IMR-90 (cell line): Measurements from ENCODE around the gene TSPAN32. TPM values are rescaled to one million over a fixed set of nuclear protein-coding genes. Genes with fewer than 3 reads are reported as not detected.

Experiments used
- ATAC-seq: fragments of 200-7000 bp; cut with Tn5 transposase; 2 replicates; pipeline ENCODE4 v1.9.1; 2020; ENCODE audit warnings: low read depth, mild to moderate bottlenecking, moderate library complexity
- BruUV-seq: library from RNA; stranded (reverse); fragments of 400-500 nt; replicated peaks from 2 replicates; lab custom pipeline; 2021; lab: Mats Ljungman, UMichigan
- CTCF ChIA-PET: fragments of 300-600 bp; formaldehyde crosslinking; extraction: SDS; loops from one replicate; lab custom pipeline; 2021; ENCODE audit warnings: antibody characterized with exemption; lab: Yijun Ruan, JAX
- POLR2A ChIA-PET: fragments of 300-600 bp; sonication (Branson Sonifier 250); formaldehyde crosslinking; loops from one replicate; lab custom pipeline; 2022; ENCODE audit warnings: antibody characterized with exemption; ENCODE audit not compliant: unreplicated experiment; lab: Charles Lee
- DNase-seq: peaks from one replicate; pipeline ENCODE4 v3.0.0; 2013
- H2AFZ ChIP-seq: replicated peaks from 2 replicates; pipeline ENCODE3; 2013; ENCODE audit warnings: low read length, mild to moderate bottlenecking; ENCODE audit not compliant: poor library complexity
- H2AK5ac ChIP-seq: 2 replicates; pipeline ENCODE4 v1.6.1; 2013; ENCODE audit warnings: low read depth, low read length, inconsistent platforms
- H2AK9ac ChIP-seq: replicated peaks from 2 replicates; pipeline ENCODE3; 2013; ENCODE audit warnings: mild to moderate bottlenecking, low read depth, low read length, moderate library complexity; ENCODE audit not compliant: poor library complexity
- H2BK120ac ChIP-seq: 2 replicates; pipeline ENCODE4 v1.6.1; 2013; ENCODE audit warnings: low read depth, low read length, inconsistent platforms
- H2BK15ac ChIP-seq: 3 replicates; pipeline ENCODE4 v1.6.1; 2013; ENCODE audit warnings: low read depth, low read length, inconsistent platforms
- H2BK20ac ChIP-seq: 2 replicates; pipeline ENCODE4 v1.6.1; 2013; ENCODE audit warnings: low read depth, mild to moderate bottlenecking, inconsistent platforms, low read length, moderate library complexity
- H2BK5ac ChIP-seq: 2 replicates; pipeline ENCODE4 v1.6.1; 2013; ENCODE audit warnings: mild to moderate bottlenecking, low read depth, low read length, inconsistent platforms; ENCODE audit not compliant: poor library complexity, severe bottlenecking
- H3K14ac ChIP-seq: replicated peaks from 2 replicates; pipeline ENCODE4 v1.6.1; 2013; ENCODE audit warnings: low read depth, low read length, inconsistent platforms
- H3K18ac ChIP-seq: 2 replicates; pipeline ENCODE4 v1.6.1; 2013; ENCODE audit warnings: low read depth, low read length, control low read depth
- H3K23ac ChIP-seq: 2 replicates; pipeline ENCODE4 v1.6.1; 2013; ENCODE audit warnings: low read depth, low read length, inconsistent platforms
- H3K27ac ChIP-seq: 2 replicates; pipeline ENCODE4 v1.5.1; 2013; ENCODE audit warnings: mild to moderate bottlenecking, control low read depth, low read length; ENCODE audit not compliant: insufficient read depth
- H3K27me3 ChIP-seq: 2 replicates; pipeline ENCODE4 v1.6.1; 2013; ENCODE audit warnings: low read length; ENCODE audit not compliant: control insufficient read depth, insufficient read depth
- H3K36me3 ChIP-seq: 2 replicates; pipeline ENCODE4 v1.6.1; 2013; ENCODE audit warnings: low read length, mixed read lengths; ENCODE audit not compliant: control insufficient read depth, insufficient read depth
- H3K4ac ChIP-seq: 2 replicates; pipeline ENCODE4 v1.6.1; 2013; ENCODE audit warnings: low read depth, low read length, inconsistent platforms
- H3K4me1 ChIP-seq: 2 replicates; pipeline ENCODE4 v1.6.1; 2013; ENCODE audit warnings: low read length, mixed read lengths; ENCODE audit not compliant: control insufficient read depth, insufficient read depth
- H3K4me2 ChIP-seq: 2 replicates; pipeline ENCODE4 v1.6.1; 2013; ENCODE audit warnings: low read depth, mild to moderate bottlenecking, control low read depth, low read length, moderate library complexity
- H3K4me3 ChIP-seq: 2 replicates; pipeline ENCODE4 v1.5.1; 2013; ENCODE audit warnings: low read depth, mild to moderate bottlenecking, control low read depth, low read length, moderate library complexity; ENCODE audit not compliant: insufficient read depth
- H3K56ac ChIP-seq: 2 replicates; pipeline ENCODE4 v1.6.1; 2013; ENCODE audit warnings: low read length, inconsistent platforms; ENCODE audit not compliant: insufficient read depth; ENCODE audit errors: extremely low read depth
- H3K79me1 ChIP-seq, 2 experiments: 2 replicates each; pipeline ENCODE4 v1.6.1; 2013; ENCODE audit warnings: low read length in 2 of 2, inconsistent platforms in 1 of 2, low read depth in 1 of 2
- H3K9ac ChIP-seq: 2 replicates; pipeline ENCODE4 v1.6.1; 2013; ENCODE audit warnings: low read depth, low read length, control low read depth
- H3K9me1 ChIP-seq: 2 replicates; pipeline ENCODE4 v1.6.1; 2013; ENCODE audit warnings: low read length, inconsistent platforms; ENCODE audit not compliant: insufficient read depth
- H3K9me3 ChIP-seq: 2 replicates; pipeline ENCODE4 v1.6.1; 2013; ENCODE audit warnings: low read length; ENCODE audit not compliant: control insufficient read depth, insufficient read depth
- H4K20me1 ChIP-seq: 2 replicates; pipeline ENCODE4 v1.6.1; 2013; ENCODE audit warnings: low read length, inconsistent platforms; ENCODE audit not compliant: insufficient read depth
- H4K5ac ChIP-seq: 2 replicates; pipeline ENCODE4 v1.6.1; 2013; ENCODE audit warnings: mild to moderate bottlenecking, low read depth, low read length, control low read depth
- H4K8ac ChIP-seq, 2 experiments: 2 replicates each; pipeline ENCODE4 v1.6.1; 2013; ENCODE audit warnings: low read depth in 2 of 2, low read length in 2 of 2, control low read depth in 1 of 2, inconsistent platforms in 1 of 2
- H4K91ac ChIP-seq: 2 replicates; pipeline ENCODE4 v1.6.1; 2013; ENCODE audit warnings: low read depth, low read length, inconsistent platforms; ENCODE audit not compliant: insufficient read depth
- BHLHE40 ChIP-seq: fragments of 150-350 bp; IDR thresholded peaks from 2 replicates; pipeline ENCODE4 v1.6.1; 2016; ENCODE audit warnings: mild to moderate bottlenecking, low read depth, low read length
- CEBPB ChIP-seq: IDR thresholded peaks from 2 replicates; pipeline ENCODE4 v1.6.1; 2012; ENCODE audit warnings: low read depth, low read length, improper control_type of control experiment
- CHD1 ChIP-seq: IDR thresholded peaks from 2 replicates; pipeline ENCODE4 v1.6.1; 2012; ENCODE audit warnings: low read depth, low read length, improper control_type of control experiment
- ELK1 ChIP-seq: fragments of 150-350 bp; IDR thresholded peaks from 2 replicates; pipeline ENCODE4 v1.6.1; 2016; ENCODE audit warnings: low read depth, mild to moderate bottlenecking, low read length, moderate library complexity, borderline replicate concordance
- FOS ChIP-seq: fragments of 150-350 bp; IDR thresholded peaks from 2 replicates; pipeline ENCODE4 v1.6.1; 2016; ENCODE audit warnings: low read depth, low read length
- MAFK ChIP-seq: IDR thresholded peaks from 2 replicates; pipeline ENCODE4 v1.6.1; 2012; ENCODE audit warnings: low read depth, low read length, improper control_type of control experiment
- MAZ ChIP-seq: IDR thresholded peaks from 2 replicates; pipeline ENCODE4 v1.6.1; 2012; ENCODE audit warnings: low read depth, mild to moderate bottlenecking, low read length, improper control_type of control experiment, moderate library complexity, borderline replicate concordance
- MXI1 ChIP-seq: IDR thresholded peaks from 2 replicates; pipeline ENCODE4 v1.6.1; 2012; ENCODE audit warnings: low read depth, mild to moderate bottlenecking, low read length, moderate library complexity, borderline replicate concordance
- NFE2L2 ChIP-seq: fragments of 150-350 bp; IDR thresholded peaks from 2 replicates; pipeline ENCODE4 v1.6.1; 2016; ENCODE audit warnings: low read depth, mild to moderate bottlenecking, low read length
- POLR2A ChIP-seq: IDR thresholded peaks from 2 replicates; pipeline ENCODE4 v1.6.1; 2012; ENCODE audit warnings: mild to moderate bottlenecking, low read depth, low read length
- RAD21 ChIP-seq: IDR thresholded peaks from 2 replicates; pipeline ENCODE4 v1.6.1; 2012; ENCODE audit warnings: low read length, improper control_type of control experiment
- RCOR1 ChIP-seq: IDR thresholded peaks from 2 replicates; pipeline ENCODE4 v1.6.1; 2012; ENCODE audit warnings: mild to moderate bottlenecking, low read length, improper control_type of control experiment; ENCODE audit not compliant: insufficient replicate concordance
- RFX5 ChIP-seq: IDR thresholded peaks from 2 replicates; pipeline ENCODE4 v1.8.0; 2012; ENCODE audit warnings: low read depth, mild to moderate bottlenecking, low read length, moderate library complexity
- SMC3 ChIP-seq: fragments of 150-350 bp; IDR thresholded peaks from 2 replicates; pipeline ENCODE4 v1.6.1; 2016; ENCODE audit warnings: low read depth, mild to moderate bottlenecking, antibody characterized with exemption, low read length, moderate library complexity
- WGBS, 2 experiments: methylation state at CpG; one replicate each; pipeline versions ENCODE4 v1.1.5 to v1.1.7; 2013; ENCODE audit warnings: missing lambda C conversion rate in 2 of 2; ENCODE audit not compliant: insufficient read length in 1 of 2; ENCODE audit errors: extremely low coverage in 2 of 2; 5-methylcytosine and 5-hydroxymethylcytosine counted together
- dilution Hi-C: fragments of 300-500 bp; cut with HindIII; formaldehyde crosslinking; loops from one replicate; pipeline ENCODE4 v1.14.3; 2018; ENCODE audit warnings: low sequenced_read_pairs; ENCODE audit not compliant: unreplicated experiment
- in situ Hi-C: fragments of 300-500 bp; cut with MboI; formaldehyde crosslinking; loops from 3 replicates; pipeline ENCODE4 v1.14.3; 2019; ENCODE audit warnings: low sequenced_read_pairs, inconsistent platforms, mixed read lengths
- intact Hi-C: fragments of 100-400 bp; cut with micrococcal nuclease; formaldehyde crosslinking; loops from 2 replicates; pipeline ENCODE4 v1.10.0; 2022
- polyA plus RNA-seq, 3 experiments: library from polyadenylated mRNA; depleted of rRNA; stranded (reverse); fragments of >200 nt; gene quantifications; 2 replicates each; pipeline ENCODE4 v1.2.3, GENCODE V29; 2012; ENCODE audit warnings: low replicate concordance in 1 of 3
- total RNA-seq: library from RNA; depleted of rRNA; stranded (reverse); fragments of >200 nt; gene quantifications from 2 replicates; pipeline ENCODE4 v1.2.3, GENCODE V29; 2012
- TF ChIP-seq, protein P1 (sequence below): conservative IDR thresholded peaks from 2 replicates; pipeline ENCODE4 v1.5.1; 2012; ENCODE audit warnings: mild to moderate bottlenecking, low read depth, low read length, improper control_type of control experiment
- TF ChIP-seq, protein P2 (sequence below): fragments of 150-350 bp; IDR thresholded peaks from 2 replicates; pipeline ENCODE4 v1.6.1; 2017; ENCODE audit warnings: mild to moderate bottlenecking, antibody characterized with exemption, low read length, low read depth

TSPAN32 gene
- total and polyA plus RNA-seq, 2 of the 4 experiments (the other 2 are of a cell fraction), result 0.07 TPM; not detected in 1

GRCh38 chr11:2342981-2343380 is 41.2 kb downstream of the TSPAN32 start:
- Histone ChIP-seq H3K9ac (no peak overlapping the region), H4K5ac (no peak overlapping the region), H2BK5ac (no peak overlapping the region), H3K4me3 (no peak overlapping the region), H4K8ac (no peak overlapping the region), H3K14ac (no peak overlapping the region), H3K56ac (no peak overlapping the region), H3K9me1 (no peaks in the 10 kb centered on the region), H2AFZ (no peak overlapping the region), H2BK20ac (no peak overlapping the region), H2AK9ac (no peak overlapping the region), H3K23ac (no peak overlapping the region), H2BK120ac (no peak overlapping the region), H2AK5ac (no peak overlapping the region), H3K36me3 (no peaks in the 10 kb centered on the region), H4K91ac (no peak overlapping the region), H3K18ac (no peak overlapping the region), H3K4me1 (no peaks in the 10 kb centered on the region), H3K79me1 (no peaks in the 10 kb centered on the region), H2BK15ac (no peak overlapping the region), H3K27ac (no peak overlapping the region), H3K27me3 (peaks cover 8% of the 10 kb centered on the region), H3K9me3 (no peaks in the 10 kb centered on the region), H3K4ac (no peak overlapping the region), H3K4me2 (no peak overlapping the region), H4K20me1 (no peaks in the 10 kb centered on the region)
- ATAC-seq (no peak), DNase-seq (peak; percentile 12)
- in situ Hi-C loops, result no loop called here
- intact Hi-C loops, result no loop called here
- dilution Hi-C loops, result no loop called here
- TF ChIP-seq SMC3 (no peak), CEBPB (no peak), CHD1 (no peak), RCOR1 (no peak), ELK1 (no peak), BHLHE40 (no peak), MAFK (no peak), RAD21 (no peak), MAZ (no peak), NFE2L2 (no peak), FOS (no peak), RFX5 (no peak), POLR2A (no peak), MXI1 (no peak)
- TF ChIP-seq, protein P1, sequence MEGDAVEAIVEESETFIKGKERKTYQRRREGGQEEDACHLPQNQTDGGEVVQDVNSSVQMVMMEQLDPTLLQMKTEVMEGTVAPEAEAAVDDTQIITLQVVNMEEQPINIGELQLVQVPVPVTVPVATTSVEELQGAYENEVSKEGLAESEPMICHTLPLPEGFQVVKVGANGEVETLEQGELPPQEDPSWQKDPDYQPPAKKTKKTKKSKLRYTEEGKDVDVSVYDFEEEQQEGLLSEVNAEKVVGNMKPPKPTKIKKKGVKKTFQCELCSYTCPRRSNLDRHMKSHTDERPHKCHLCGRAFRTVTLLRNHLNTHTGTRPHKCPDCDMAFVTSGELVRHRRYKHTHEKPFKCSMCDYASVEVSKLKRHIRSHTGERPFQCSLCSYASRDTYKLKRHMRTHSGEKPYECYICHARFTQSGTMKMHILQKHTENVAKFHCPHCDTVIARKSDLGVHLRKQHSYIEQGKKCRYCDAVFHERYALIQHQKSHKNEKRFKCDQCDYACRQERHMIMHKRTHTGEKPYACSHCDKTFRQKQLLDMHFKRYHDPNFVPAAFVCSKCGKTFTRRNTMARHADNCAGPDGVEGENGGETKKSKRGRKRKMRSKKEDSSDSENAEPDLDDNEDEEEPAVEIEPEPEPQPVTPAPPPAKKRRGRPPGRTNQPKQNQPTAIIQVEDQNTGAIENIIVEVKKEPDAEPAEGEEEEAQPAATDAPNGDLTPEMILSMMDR, result no peak
- TF ChIP-seq, protein P2, sequence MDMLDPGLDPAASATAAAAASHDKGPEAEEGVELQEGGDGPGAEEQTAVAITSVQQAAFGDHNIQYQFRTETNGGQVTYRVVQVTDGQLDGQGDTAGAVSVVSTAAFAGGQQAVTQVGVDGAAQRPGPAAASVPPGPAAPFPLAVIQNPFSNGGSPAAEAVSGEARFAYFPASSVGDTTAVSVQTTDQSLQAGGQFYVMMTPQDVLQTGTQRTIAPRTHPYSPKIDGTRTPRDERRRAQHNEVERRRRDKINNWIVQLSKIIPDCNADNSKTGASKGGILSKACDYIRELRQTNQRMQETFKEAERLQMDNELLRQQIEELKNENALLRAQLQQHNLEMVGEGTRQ, result no peak
- no CpG with 5 or more reads among the region's 5 CpGs for WGBS, 2 experiments
- BruUV-seq, result no TSS peak
- ChIA-PET POLR2A (no interaction called here), CTCF (no interaction called here)
